Measurements from ENCODE around the gene KRT31. TPM values are rescaled to one million over a fixed set of nuclear protein-coding genes. Genes with fewer than 3 reads are reported as not detected.

KRT31 gene
- polyA plus RNA-seq, 2 of the 4 experiments (the other 2 are of a cell fraction), result not detected

- FAIRE-seq, result no peak
- ATAC-seq, result no peak
- no peak for DNase-seq (ENCODE audit: low read depth in 1 of 2, low spot score in 1 of 2)
- Histone ChIP-seq H3K4me3 (no peak overlapping the region), H3K27ac (no peak overlapping the region), H3K9me3 (no peaks in the 10 kb centered on the region), H3K4me1 (no peaks in the 10 kb centered on the region), H3K4me2 (no peak overlapping the region)
- TF ChIP-seq BHLHE40 (IDR thresholded peaks at IDR 0.05; ENCODE audit: low read depth, low read length), result no peak
- TF ChIP-seq KDM5A (IDR thresholded peaks at IDR 0.05), result no peak
- no peak for TF ChIP-seq HEYL (CRISPR knock-in tag; IDR thresholded peaks at IDR 0.05)
- TF ChIP-seq, protein P1, sequence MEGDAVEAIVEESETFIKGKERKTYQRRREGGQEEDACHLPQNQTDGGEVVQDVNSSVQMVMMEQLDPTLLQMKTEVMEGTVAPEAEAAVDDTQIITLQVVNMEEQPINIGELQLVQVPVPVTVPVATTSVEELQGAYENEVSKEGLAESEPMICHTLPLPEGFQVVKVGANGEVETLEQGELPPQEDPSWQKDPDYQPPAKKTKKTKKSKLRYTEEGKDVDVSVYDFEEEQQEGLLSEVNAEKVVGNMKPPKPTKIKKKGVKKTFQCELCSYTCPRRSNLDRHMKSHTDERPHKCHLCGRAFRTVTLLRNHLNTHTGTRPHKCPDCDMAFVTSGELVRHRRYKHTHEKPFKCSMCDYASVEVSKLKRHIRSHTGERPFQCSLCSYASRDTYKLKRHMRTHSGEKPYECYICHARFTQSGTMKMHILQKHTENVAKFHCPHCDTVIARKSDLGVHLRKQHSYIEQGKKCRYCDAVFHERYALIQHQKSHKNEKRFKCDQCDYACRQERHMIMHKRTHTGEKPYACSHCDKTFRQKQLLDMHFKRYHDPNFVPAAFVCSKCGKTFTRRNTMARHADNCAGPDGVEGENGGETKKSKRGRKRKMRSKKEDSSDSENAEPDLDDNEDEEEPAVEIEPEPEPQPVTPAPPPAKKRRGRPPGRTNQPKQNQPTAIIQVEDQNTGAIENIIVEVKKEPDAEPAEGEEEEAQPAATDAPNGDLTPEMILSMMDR (IDR thresholded peaks at IDR 0.05), result no peak
- no peak for TF ChIP-seq MAFK (IDR thresholded peaks at IDR 0.05; ENCODE audit: partially characterized antibody)
- TF ChIP-seq RNF2 (IDR thresholded peaks at IDR 0.05; ENCODE audit: borderline replicate concordance, low read depth), result no peak
- TF ChIP-seq RFX5 (IDR thresholded peaks at IDR 0.05), result no peak
- no peak for TF ChIP-seq GATA3 (IDR thresholded peaks at IDR 0.05; ENCODE audit: borderline replicate concordance)
- TF ChIP-seq, protein P2, sequence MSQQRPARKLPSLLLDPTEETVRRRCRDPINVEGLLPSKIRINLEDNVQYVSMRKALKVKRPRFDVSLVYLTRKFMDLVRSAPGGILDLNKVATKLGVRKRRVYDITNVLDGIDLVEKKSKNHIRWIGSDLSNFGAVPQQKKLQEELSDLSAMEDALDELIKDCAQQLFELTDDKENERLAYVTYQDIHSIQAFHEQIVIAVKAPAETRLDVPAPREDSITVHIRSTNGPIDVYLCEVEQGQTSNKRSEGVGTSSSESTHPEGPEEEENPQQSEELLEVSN (IDR thresholded peaks at IDR 0.05; ENCODE audit: borderline replicate concordance, low read depth), result no peak
- no peak for TF ChIP-seq PBX3 (IDR thresholded peaks at IDR 0.05)
- no peak for TF ChIP-seq HES2 (IDR thresholded peaks at IDR 0.05)
- no peak for TF ChIP-seq CEBPB (IDR thresholded peaks at IDR 0.05)
- TF ChIP-seq RARB (CRISPR knock-in tag; IDR thresholded peaks at IDR 0.05), result no peak
- no peak for TF ChIP-seq HOXA7 (CRISPR knock-in tag; IDR thresholded peaks at IDR 0.05)
- no peak for TF ChIP-seq NR3C1 (IDR thresholded peaks at IDR 0.05)
- TF ChIP-seq ELK1 (IDR thresholded peaks at IDR 0.05; ENCODE audit: low read depth, low read length), result no peak
- no peak for TF ChIP-seq CBX8 (IDR thresholded peaks at IDR 0.05)
- no peak for TF ChIP-seq SREBF2 (IDR thresholded peaks at IDR 0.05)
- no peak for TF ChIP-seq ESRRA (IDR thresholded peaks at IDR 0.05; ENCODE audit: borderline replicate concordance, low read length)
- TF ChIP-seq POLR2A (IDR thresholded peaks at IDR 0.05; ENCODE audit: low read length), result no peak
- 82% methylated on average over 20 of the region's 20 CpGs for WGBS (ENCODE audit: missing lambda C conversion rate)
- POLR2A ChIA-PET, result no interaction called here
- CTCF ChIA-PET, result interaction anchor here (1.3 to 2.6 kb wide), 2 partner anchors 89 to 138 kb away, joined by 6 to 11 read pairs; no protein-coding TSS in a partner anchor
Measured at GRCh38 chr17:41411072-41411840, 13.8 kb upstream of the KRT31 start.

DNA sequence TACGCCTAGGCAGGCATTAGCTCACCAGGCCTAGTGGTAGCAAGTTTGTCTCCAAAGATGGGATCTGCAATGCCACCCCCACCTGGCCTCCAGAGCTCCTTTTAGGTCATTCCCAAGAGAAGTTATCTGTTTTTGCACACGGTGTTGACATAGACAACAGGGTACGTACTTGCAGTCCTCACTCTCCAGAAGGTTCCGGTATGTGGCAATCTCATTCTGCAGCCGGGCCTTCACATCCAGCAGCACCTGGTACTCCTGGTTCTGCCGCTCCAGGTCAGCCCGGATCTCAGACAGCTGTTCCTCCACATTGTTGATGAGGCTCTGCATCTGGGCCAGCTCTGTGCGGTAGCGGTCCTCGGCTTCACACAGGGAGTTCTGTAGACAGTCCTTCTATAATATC lies 9.8 kb upstream of the KRT31 start:
- TF ChIP-seq CHD2 (IDR thresholded peaks at IDR 0.05; ENCODE audit: low read length, partially characterized antibody) (no peak), EHMT2 (IDR thresholded peaks at IDR 0.05; ENCODE audit: low read depth) (no peak), HOXB5 (CRISPR knock-in tag; IDR thresholded peaks at IDR 0.05) (no peak), MAFK (IDR thresholded peaks at IDR 0.05; ENCODE audit: partially characterized antibody) (no peak), FOSB (CRISPR knock-in tag; IDR thresholded peaks at IDR 0.05) (no peak)
- TF ChIP-seq, protein P3, sequence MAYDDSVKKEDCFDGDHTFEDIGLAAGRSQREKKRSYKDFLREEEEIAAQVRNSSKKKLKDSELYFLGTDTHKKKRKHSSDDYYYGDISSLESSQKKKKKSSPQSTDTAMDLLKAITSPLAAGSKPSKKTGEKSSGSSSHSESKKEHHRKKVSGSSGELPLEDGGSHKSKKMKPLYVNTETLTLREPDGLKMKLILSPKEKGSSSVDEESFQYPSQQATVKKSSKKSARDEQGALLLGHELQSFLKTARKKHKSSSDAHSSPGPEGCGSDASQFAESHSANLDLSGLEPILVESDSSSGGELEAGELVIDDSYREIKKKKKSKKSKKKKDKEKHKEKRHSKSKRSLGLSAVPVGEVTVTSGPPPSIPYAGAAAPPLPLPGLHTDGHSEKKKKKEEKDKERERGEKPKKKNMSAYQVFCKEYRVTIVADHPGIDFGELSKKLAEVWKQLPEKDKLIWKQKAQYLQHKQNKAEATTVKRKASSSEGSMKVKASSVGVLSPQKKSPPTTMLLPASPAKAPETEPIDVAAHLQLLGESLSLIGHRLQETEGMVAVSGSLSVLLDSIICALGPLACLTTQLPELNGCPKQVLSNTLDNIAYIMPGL (CRISPR knock-in tag; IDR thresholded peaks at IDR 0.05; ENCODE audit: borderline replicate concordance), result no peak
- 90% methylated on average over 10 of the region's 10 CpGs for WGBS (ENCODE audit: missing lambda C conversion rate)
- ATAC-seq, result no peak
- ChIA-PET POLR2A (no interaction called here), CTCF (interaction anchor here (1.5 to 6.9 kb wide), 4 partner anchors 11 to 497 kb away, joined by 4 to 60 read pairs (median 28); no protein-coding TSS in a partner anchor)
- Histone ChIP-seq H3K4me2 (no peak overlapping the region), H3K9me3 (no peaks in the 10 kb centered on the region), H3K27ac (no peak overlapping the region), H3K4me3 (no peak overlapping the region), H3K4me1 (peaks cover 18% of the 10 kb centered on the region)
- FAIRE-seq, result no peak
- DNase-seq (ENCODE audit: low read depth in 1 of 2, low spot score in 1 of 2), result no peak

Data from A549 (cell line).